Large intestine (tissue), 3 donors: ENCODE measurements around the gene SCFD1. TPM values are rescaled to one million over a fixed set of nuclear protein-coding genes. Genes with fewer than 3 reads are reported as not detected.

ENCODE experiments used
- DNase-seq, 2 donors: peaks; one replicate each; pipeline versions ENCODE4 v3.0.0 to v3.0.0-alpha.2; 2013
- H3K27ac ChIP-seq: one replicate; pipeline ENCODE4 v1.5.1; 2013; ENCODE audit warnings: low read length
- H3K27me3 ChIP-seq: 2 replicates; pipeline ENCODE4 v1.6.1; 2013; ENCODE audit warnings: low read length; ENCODE audit not compliant: control insufficient read depth, insufficient read depth
- H3K36me3 ChIP-seq: 2 replicates; pipeline ENCODE4 v1.6.1; 2013; ENCODE audit warnings: low read length; ENCODE audit not compliant: control insufficient read depth, insufficient read depth
- H3K4me1 ChIP-seq: one replicate; pipeline ENCODE4 v1.6.1; 2013; ENCODE audit warnings: low read length; ENCODE audit not compliant: control insufficient read depth, insufficient read depth
- H3K4me3 ChIP-seq: one replicate; pipeline ENCODE4 v1.5.1; 2013; ENCODE audit warnings: low read length
- H3K9me3 ChIP-seq: one replicate; pipeline ENCODE4 v1.6.1; 2013; ENCODE audit warnings: mild to moderate bottlenecking, low read depth, low read length, moderate library complexity; ENCODE audit not compliant: control insufficient read depth
- WGBS: methylation state at CpG from one replicate; pipeline ENCODE4 v1.1.5; 2013; ENCODE audit warnings: low lambda C conversion rate; ENCODE audit not compliant: insufficient coverage; 5-methylcytosine and 5-hydroxymethylcytosine counted together
- polyA plus RNA-seq: library from polyadenylated mRNA; unstranded; fragments of 120-200 nt; gene quantifications from one replicate; pipeline ENCODE4 v1.2.1, GENCODE V29; 2013

The SCFD1 gene
- polyA plus RNA-seq, 1 donor = 69.7 TPM

- Histone ChIP-seq H3K27ac (no peak overlapping the region), H3K36me3 (no peaks in the 10 kb centered on the region), H3K9me3 (no peaks in the 10 kb centered on the region), H3K4me1 (no peaks in the 10 kb centered on the region), H3K27me3 (peaks cover 3% of the 10 kb centered on the region), H3K4me3 (no peak overlapping the region)
- no peak for DNase-seq
- no CpG with 5 or more reads among the region's 11 CpGs for WGBS
These were observed 129.7 kb downstream of the SCFD1 start for GRCh38 chr14:30751646-30752416.

DNA sequence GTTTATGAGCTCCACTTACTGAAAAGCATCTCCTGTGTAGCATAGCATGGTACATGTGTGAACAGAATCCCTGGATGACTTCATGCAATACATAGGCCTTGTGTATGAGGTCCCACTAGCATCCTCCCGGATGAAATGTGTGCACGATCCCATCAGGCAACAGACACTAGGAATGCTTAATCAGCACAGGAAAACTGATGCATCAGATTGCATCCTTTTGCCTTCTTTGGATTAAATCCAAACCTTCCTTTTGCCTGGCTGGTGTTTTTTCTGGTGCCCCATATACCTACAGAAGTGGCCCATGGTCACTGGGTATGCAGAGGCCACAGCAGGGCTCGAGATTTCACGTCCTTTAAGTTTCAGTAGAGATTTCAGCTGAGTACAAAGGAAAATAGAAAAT, 131.3 kb downstream of the SCFD1 start:
- no peaks in the 10 kb centered on the region for H3K9me3 ChIP-seq
- no peak overlapping the region for H3K27ac ChIP-seq
- no peaks in the 10 kb centered on the region for H3K36me3 ChIP-seq
- H3K4me3 ChIP-seq = no peak overlapping the region
- H3K4me1 ChIP-seq = no peaks in the 10 kb centered on the region
- no peak for DNase-seq
- whole genome bisulfite sequencing = no CpG with 5 or more reads among the region's 4 CpGs
- H3K27me3 ChIP-seq = peaks cover 3% of the 10 kb centered on the region

- Histone ChIP-seq H3K9me3 (no peaks in the 10 kb centered on the region), H3K27ac (no peak overlapping the region), H3K27me3 (peaks cover 3% of the 10 kb centered on the region), H3K4me1 (no peaks in the 10 kb centered on the region), H3K36me3 (no peaks in the 10 kb centered on the region), H3K4me3 (no peak overlapping the region)
- WGBS = no CpG with 5 or more reads among the region's 3 CpGs
- DNase-seq = no peak
These were observed 132.7 kb downstream of the SCFD1 start for GRCh38 chr14:30754778-30755177.

DNA sequence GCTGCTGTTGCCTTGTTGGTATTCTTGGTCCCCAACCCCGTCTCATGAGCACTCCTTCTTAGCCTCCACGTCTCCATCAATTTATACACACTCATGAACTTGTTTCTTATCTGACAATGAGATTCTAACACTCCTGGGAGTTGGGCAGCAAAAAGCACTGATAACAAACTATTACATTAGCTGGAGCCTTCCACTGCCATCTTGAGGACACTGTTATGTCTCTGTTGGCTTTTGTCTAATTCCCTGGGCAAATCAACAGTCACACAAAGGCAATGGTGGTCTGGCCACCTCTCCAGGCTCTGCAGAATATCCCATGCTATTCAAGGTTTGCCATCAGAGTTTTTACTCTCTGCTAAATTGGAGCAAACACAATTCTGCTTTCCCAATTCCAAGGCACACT, 134.5 kb downstream of the SCFD1 start:
- H3K9me3 ChIP-seq = no peaks in the 10 kb centered on the region
- WGBS = no CpG with 5 or more reads among the region's 2 CpGs
- no peaks in the 10 kb centered on the region for H3K36me3 ChIP-seq
- H3K4me1 ChIP-seq = no peaks in the 10 kb centered on the region
- DNase-seq = no peak
- H3K27me3 ChIP-seq = peaks cover 3% of the 10 kb centered on the region
- H3K4me3 ChIP-seq = no peak overlapping the region
- no peak overlapping the region for H3K27ac ChIP-seq

- 80% methylated on average over 1 of the region's 3 CpGs for whole genome bisulfite sequencing
- no peaks in the 10 kb centered on the region for H3K9me3 ChIP-seq
- no peak for DNase-seq
- no peak overlapping the region for H3K4me3 ChIP-seq
- no peaks in the 10 kb centered on the region for H3K4me1 ChIP-seq
- no peaks in the 10 kb centered on the region for H3K36me3 ChIP-seq
- peaks cover 3% of the 10 kb centered on the region for H3K27me3 ChIP-seq
- no peak overlapping the region for H3K27ac ChIP-seq
These were observed 135.0 kb downstream of the SCFD1 start for GRCh38 chr14:30757082-30757481.

- DNase-seq = no peak
- Histone ChIP-seq H3K9me3 (peaks cover 13% of the 10 kb centered on the region), H3K27me3 (peaks cover 3% of the 10 kb centered on the region), H3K4me3 (no peak overlapping the region), H3K27ac (no peak overlapping the region), H3K36me3 (no peaks in the 10 kb centered on the region), H3K4me1 (no peaks in the 10 kb centered on the region)
- WGBS = 77% methylated on average over 2 of the region's 7 CpGs
These were observed 137.3 kb downstream of the SCFD1 start for GRCh38 chr14:30759172-30760125.

- no peak for DNase-seq
- no peak overlapping the region for H3K4me3 ChIP-seq
- no peaks in the 10 kb centered on the region for H3K36me3 ChIP-seq
- H3K4me1 ChIP-seq = no peaks in the 10 kb centered on the region
- 100% methylated on average over 1 of the region's 1 CpG for WGBS
- H3K9me3 ChIP-seq = peaks cover 13% of the 10 kb centered on the region
- H3K27ac ChIP-seq = no peak overlapping the region
- H3K27me3 ChIP-seq = no peaks in the 10 kb centered on the region
These were observed 141.8 kb downstream of the SCFD1 start for GRCh38 chr14:30763891-30764290.

GRCh38 chr14:30767624-30768023, 145.5 kb downstream of the SCFD1 start:
- no peak overlapping the region for H3K4me3 ChIP-seq
- no peak for DNase-seq
- no peak overlapping the region for H3K27ac ChIP-seq
- H3K27me3 ChIP-seq = peaks cover 5% of the 10 kb centered on the region
- H3K36me3 ChIP-seq = no peaks in the 10 kb centered on the region
- no peaks in the 10 kb centered on the region for H3K4me1 ChIP-seq
- H3K9me3 ChIP-seq = peaks cover 13% of the 10 kb centered on the region
- no CpG with 5 or more reads among the region's 4 CpGs for WGBS

DNA sequence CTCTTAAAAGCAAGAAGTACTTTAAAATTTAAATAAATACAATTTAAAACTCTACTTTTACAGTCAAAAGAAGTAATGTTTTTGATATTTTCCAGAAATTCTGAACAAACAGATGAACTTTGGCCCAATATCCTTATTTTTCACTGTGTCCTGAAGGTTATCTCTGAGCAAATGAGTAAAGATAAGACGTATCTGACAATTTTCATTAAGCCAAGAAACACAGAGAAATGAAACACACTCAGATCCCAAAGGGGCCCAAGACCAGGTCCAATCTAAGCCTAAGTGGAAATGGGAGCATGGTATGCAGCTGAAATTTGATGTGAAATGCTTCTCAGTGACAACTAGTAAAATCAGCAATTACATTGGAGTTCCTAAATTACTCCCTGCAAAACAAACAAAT, 146.7 kb downstream of the SCFD1 start:
- H3K27me3 ChIP-seq = peaks cover 5% of the 10 kb centered on the region
- no peak for DNase-seq
- H3K36me3 ChIP-seq = no peaks in the 10 kb centered on the region
- no CpG with 5 or more reads among the region's 1 CpG for WGBS
- H3K4me1 ChIP-seq = no peaks in the 10 kb centered on the region
- H3K27ac ChIP-seq = no peak overlapping the region
- H3K9me3 ChIP-seq = peaks cover 4% of the 10 kb centered on the region
- H3K4me3 ChIP-seq = no peak overlapping the region

DNA sequence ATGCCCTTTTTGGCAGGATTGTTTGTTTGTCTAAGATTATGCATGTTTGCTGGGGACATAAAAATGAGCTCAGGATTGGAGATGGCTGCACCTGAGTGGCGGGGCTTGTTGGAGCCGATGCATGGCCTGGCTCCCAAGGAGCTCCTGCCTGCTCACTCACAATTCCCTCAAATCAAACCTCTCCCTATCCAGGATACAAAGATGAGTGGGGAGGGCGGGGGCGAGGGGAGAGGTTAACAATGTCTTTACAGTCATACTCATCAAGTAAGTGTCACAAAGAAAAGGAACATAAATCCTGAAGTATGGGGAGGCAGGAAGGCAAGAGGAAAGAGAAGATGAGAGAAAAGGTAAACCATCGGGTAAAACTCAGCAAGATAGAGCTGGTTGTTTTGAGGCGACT, 148.3 kb downstream of the SCFD1 start:
- Histone ChIP-seq H3K4me3 (no peak overlapping the region), H3K36me3 (no peaks in the 10 kb centered on the region), H3K4me1 (no peaks in the 10 kb centered on the region), H3K27ac (no peak overlapping the region), H3K27me3 (peaks cover 5% of the 10 kb centered on the region), H3K9me3 (no peaks in the 10 kb centered on the region)
- 100% methylated on average over 2 of the region's 6 CpGs for WGBS
- no peak for DNase-seq
